ENCODE measurements around the gene C19orf25. TPM values are rescaled to one million over a fixed set of nuclear protein-coding genes. Genes with fewer than 3 reads are reported as not detected.

C19orf25 gene
- total and polyA plus RNA-seq, 9 donors = 17.5 to 23.9 (median 20.9) TPM

DNA sequence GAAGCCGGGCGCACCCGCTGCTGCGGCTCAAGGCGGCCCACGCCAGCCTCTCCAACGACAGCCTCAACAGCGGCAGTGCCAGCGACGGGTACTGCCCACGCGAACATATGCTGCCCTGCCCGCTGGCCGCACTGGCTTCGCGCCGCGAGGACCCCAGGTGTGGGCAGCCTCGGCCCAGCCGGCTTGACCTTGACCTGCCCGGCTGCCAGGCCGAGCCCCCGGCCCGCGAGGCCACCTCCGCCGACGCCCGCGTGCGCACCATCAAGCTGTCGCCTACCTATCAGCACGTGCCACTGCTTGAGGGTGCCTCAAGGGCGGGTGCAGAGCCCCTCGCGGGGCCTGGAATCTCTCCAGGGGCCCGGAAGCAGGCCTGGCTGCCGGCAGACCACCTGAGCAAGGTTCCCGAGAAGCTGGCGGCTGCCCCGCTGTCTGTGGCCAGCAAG is 13.0 kb downstream of the C19orf25 start:
- DNase-seq = no peak
- no peak overlapping the region for H3K4me3 ChIP-seq (ENCODE audit: low read length)
- peaks cover 40% of the 10 kb centered on the region for H3K4me1 ChIP-seq (ENCODE audit: control insufficient read depth, insufficient read depth, low read length)

DNA sequence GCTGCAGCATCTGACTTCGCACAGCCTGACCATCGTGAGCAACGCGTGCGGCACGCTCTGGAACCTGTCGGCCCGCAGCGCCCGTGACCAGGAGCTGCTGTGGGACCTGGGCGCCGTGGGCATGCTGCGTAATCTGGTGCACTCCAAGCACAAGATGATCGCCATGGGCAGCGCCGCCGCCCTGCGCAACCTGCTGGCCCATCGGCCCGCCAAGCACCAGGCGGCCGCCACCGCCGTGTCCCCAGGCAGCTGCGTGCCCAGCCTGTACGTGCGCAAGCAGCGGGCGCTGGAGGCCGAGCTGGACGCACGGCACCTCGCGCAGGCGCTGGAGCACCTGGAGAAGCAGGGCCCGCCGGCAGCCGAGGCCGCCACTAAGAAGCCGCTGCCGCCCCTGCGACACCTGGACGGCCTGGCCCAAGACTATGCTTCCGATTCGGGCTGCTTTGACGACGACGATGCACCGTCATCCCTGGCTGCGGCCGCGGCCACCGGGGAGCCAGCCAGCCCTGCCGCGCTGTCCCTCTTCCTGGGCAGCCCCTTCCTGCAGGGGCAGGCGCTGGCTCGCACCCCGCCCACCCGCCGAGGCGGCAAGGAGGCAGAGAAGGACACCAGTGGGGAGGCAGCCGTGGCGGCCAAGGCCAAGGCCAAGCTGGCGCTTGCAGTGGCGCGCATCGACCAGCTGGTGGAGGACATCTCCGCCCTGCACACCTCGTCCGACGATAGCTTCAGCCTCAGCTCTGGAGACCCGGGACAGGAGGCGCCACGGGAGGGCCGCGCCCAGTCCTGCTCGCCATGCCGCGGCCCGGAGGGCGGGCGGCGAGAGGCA is 13.6 kb downstream of the C19orf25 start:
- no peak overlapping the region for H3K27ac ChIP-seq (ENCODE audit: low read length)
- peaks cover 35% of the 10 kb centered on the region for H3K4me1 ChIP-seq (ENCODE audit: control insufficient read depth, insufficient read depth, low read length)
- WGBS (ENCODE audit: insufficient coverage) = 25% methylated on average over 83 of the region's 83 CpGs
- H3K9me3 ChIP-seq (replicated peaks; ENCODE audit: control insufficient read depth, low read depth, low read length) = no peaks in the 10 kb centered on the region
- H3K4me3 ChIP-seq (ENCODE audit: low read length) = no peak overlapping the region
- H3K27me3 ChIP-seq (ENCODE audit: control insufficient read depth, insufficient read depth, low read length) = peaks cover 60% of the 10 kb centered on the region
- DNase-seq = no peak
- peaks cover 1% of the 10 kb centered on the region for H3K36me3 ChIP-seq (ENCODE audit: control insufficient read depth, insufficient read depth, low read length)

More for the DNA sequence above, 13.0 kb downstream of the C19orf25 start:
- Histone ChIP-seq H3K27ac (ENCODE audit: low read length) (no peak overlapping the region), H3K9me3 (replicated peaks; ENCODE audit: control insufficient read depth, low read depth, low read length) (no peaks in the 10 kb centered on the region), H3K36me3 (ENCODE audit: control insufficient read depth, insufficient read depth, low read length) (no peaks in the 10 kb centered on the region), H3K27me3 (ENCODE audit: control insufficient read depth, insufficient read depth, low read length) (peaks cover 67% of the 10 kb centered on the region)
- 35% methylated on average over 41 of the region's 41 CpGs for WGBS (ENCODE audit: insufficient coverage)

DNA sequence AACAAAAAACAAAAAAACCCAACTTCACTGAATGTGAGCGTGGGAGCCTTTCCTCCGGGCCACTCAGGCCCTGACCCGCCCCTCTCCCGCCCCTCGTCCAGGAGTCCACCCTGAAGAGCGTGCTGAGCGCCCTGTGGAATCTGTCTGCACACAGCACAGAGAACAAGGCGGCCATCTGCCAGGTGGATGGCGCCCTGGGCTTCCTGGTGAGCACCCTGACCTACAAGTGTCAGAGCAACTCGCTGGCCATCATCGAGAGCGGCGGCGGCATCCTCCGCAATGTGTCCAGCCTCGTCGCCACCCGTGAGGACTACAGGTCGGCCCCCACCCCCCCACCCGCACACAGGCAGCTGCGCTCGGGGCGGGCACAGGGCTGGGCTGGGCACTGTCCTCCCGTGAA is 17.2 kb downstream of the C19orf25 start:
- Histone ChIP-seq H3K27ac (ENCODE audit: low read length) (no peak overlapping the region), H3K4me3 (ENCODE audit: low read length) (no peak overlapping the region), H3K27me3 (ENCODE audit: control insufficient read depth, insufficient read depth, low read length) (peaks cover 56% of the 10 kb centered on the region), H3K9me3 (replicated peaks; ENCODE audit: control insufficient read depth, low read depth, low read length) (no peaks in the 10 kb centered on the region), H3K4me1 (ENCODE audit: control insufficient read depth, insufficient read depth, low read length) (peaks cover 10% of the 10 kb centered on the region), H3K36me3 (ENCODE audit: control insufficient read depth, insufficient read depth, low read length) (peaks cover 4% of the 10 kb centered on the region)
- DNase-seq = no peak
- 78% methylated on average over 17 of the region's 24 CpGs for WGBS (ENCODE audit: insufficient coverage)

- DNase-seq = no peak
- H3K9me3 ChIP-seq (replicated peaks; ENCODE audit: control insufficient read depth, low read depth, low read length) = no peaks in the 10 kb centered on the region
- H3K27ac ChIP-seq (ENCODE audit: low read length) = no peak overlapping the region
- peaks cover 5% of the 10 kb centered on the region for H3K4me1 ChIP-seq (ENCODE audit: control insufficient read depth, insufficient read depth, low read length)
- H3K4me3 ChIP-seq (ENCODE audit: low read length) = no peak overlapping the region
- H3K27me3 ChIP-seq (ENCODE audit: control insufficient read depth, insufficient read depth, low read length) = peaks cover 56% of the 10 kb centered on the region
- H3K36me3 ChIP-seq (ENCODE audit: control insufficient read depth, insufficient read depth, low read length) = peaks cover 4% of the 10 kb centered on the region
- WGBS (ENCODE audit: insufficient coverage) = 93% methylated on average over 31 of the region's 36 CpGs
These were observed 18.7 kb downstream of the C19orf25 start for GRCh38 chr19:1460033-1460995.

GRCh38 chr19:1459479-1459878 is 19.5 kb downstream of the C19orf25 start:
- Histone ChIP-seq H3K4me3 (ENCODE audit: low read length) (no peak overlapping the region), H3K4me1 (ENCODE audit: control insufficient read depth, insufficient read depth, low read length) (peaks cover 5% of the 10 kb centered on the region), H3K27ac (ENCODE audit: low read length) (no peak overlapping the region), H3K9me3 (replicated peaks; ENCODE audit: control insufficient read depth, low read depth, low read length) (no peaks in the 10 kb centered on the region), H3K36me3 (ENCODE audit: control insufficient read depth, insufficient read depth, low read length) (peaks cover 4% of the 10 kb centered on the region), H3K27me3 (ENCODE audit: control insufficient read depth, insufficient read depth, low read length) (peaks cover 55% of the 10 kb centered on the region)
- no peak for DNase-seq
- WGBS (ENCODE audit: insufficient coverage) = 69% methylated on average over 4 of the region's 9 CpGs

GRCh38 chr19:1457892-1458291 is 21.1 kb downstream of the C19orf25 start:
- no peak overlapping the region for H3K4me3 ChIP-seq (ENCODE audit: low read length)
- DNase-seq = no peak
- WGBS (ENCODE audit: insufficient coverage) = 78% methylated on average over 14 of the region's 16 CpGs
- H3K9me3 ChIP-seq (replicated peaks; ENCODE audit: control insufficient read depth, low read depth, low read length) = no peaks in the 10 kb centered on the region
- no peak overlapping the region for H3K27ac ChIP-seq (ENCODE audit: low read length)
- H3K4me1 ChIP-seq (ENCODE audit: control insufficient read depth, insufficient read depth, low read length) = peaks cover 17% of the 10 kb centered on the region
- peaks cover 4% of the 10 kb centered on the region for H3K36me3 ChIP-seq (ENCODE audit: control insufficient read depth, insufficient read depth, low read length)
- H3K27me3 ChIP-seq (ENCODE audit: control insufficient read depth, insufficient read depth, low read length) = peaks cover 63% of the 10 kb centered on the region

- 10% methylated on average over 47 of the region's 48 CpGs for WGBS (ENCODE audit: insufficient coverage)
- DNase-seq = no peak
- peaks cover 4% of the 10 kb centered on the region for H3K36me3 ChIP-seq (ENCODE audit: control insufficient read depth, insufficient read depth, low read length)
- no peaks in the 10 kb centered on the region for H3K9me3 ChIP-seq (replicated peaks; ENCODE audit: control insufficient read depth, low read depth, low read length)
- H3K4me1 ChIP-seq (ENCODE audit: control insufficient read depth, insufficient read depth, low read length) = peaks cover 24% of the 10 kb centered on the region
- no peak overlapping the region for H3K27ac ChIP-seq (ENCODE audit: low read length)
- no peak overlapping the region for H3K4me3 ChIP-seq (ENCODE audit: low read length)
- peaks cover 70% of the 10 kb centered on the region for H3K27me3 ChIP-seq (ENCODE audit: control insufficient read depth, insufficient read depth, low read length)
These were observed 21.8 kb downstream of the C19orf25 start for GRCh38 chr19:1457031-1457739.

GRCh38 chr19:1456121-1456900 is 22.7 kb downstream of the C19orf25 start:
- no peaks in the 10 kb centered on the region for H3K9me3 ChIP-seq (replicated peaks; ENCODE audit: control insufficient read depth, low read depth, low read length)
- H3K27me3 ChIP-seq (ENCODE audit: control insufficient read depth, insufficient read depth, low read length) = peaks cover 79% of the 10 kb centered on the region
- H3K36me3 ChIP-seq (ENCODE audit: control insufficient read depth, insufficient read depth, low read length) = peaks cover 4% of the 10 kb centered on the region
- no peak overlapping the region for H3K4me3 ChIP-seq (ENCODE audit: low read length)
- DNase-seq = no peak
- peaks cover 28% of the 10 kb centered on the region for H3K4me1 ChIP-seq (ENCODE audit: control insufficient read depth, insufficient read depth, low read length)
- no peak overlapping the region for H3K27ac ChIP-seq (ENCODE audit: low read length)
- 21% methylated on average over 36 of the region's 43 CpGs for WGBS (ENCODE audit: insufficient coverage)

DNA sequence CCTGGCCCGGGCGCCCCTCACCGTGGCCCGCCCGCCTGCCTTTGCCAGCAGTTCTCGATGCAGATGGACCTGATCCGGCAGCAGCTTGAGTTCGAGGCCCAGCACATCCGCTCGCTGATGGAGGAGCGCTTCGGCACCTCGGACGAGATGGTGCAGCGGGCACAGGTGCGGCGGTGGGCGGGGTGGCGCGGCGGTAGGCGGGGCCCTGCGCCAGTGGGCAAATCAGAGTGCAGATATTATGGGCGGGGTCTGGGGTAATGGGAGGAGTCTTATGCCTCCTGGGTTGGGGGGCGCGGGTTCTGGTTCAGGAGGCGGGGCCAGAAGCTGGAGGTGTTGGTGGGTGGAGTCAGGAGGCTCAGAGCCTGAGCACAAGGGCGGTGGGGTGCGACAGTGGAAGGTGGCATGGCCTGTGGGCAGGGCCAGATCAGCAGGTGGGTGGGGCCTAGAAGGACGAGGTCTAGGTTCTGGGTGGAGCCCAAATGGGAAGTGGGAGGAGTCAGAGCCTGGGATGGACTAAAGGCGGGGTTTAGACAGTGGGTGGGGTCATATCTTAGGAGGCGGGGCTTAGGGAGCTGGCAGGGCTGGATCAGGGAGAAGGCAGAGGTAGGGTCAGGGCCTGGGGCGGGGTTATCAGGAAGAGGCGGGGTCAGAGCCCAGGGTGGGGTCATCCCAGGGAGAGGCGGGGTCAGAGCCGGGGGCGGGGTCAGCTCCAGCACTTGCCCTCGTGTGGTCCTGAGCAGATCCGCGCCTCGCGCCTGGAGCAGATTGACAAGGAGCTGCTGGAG is 23.5 kb downstream of the C19orf25 start:
- H3K4me3 ChIP-seq (ENCODE audit: low read length) = no peak overlapping the region
- H3K9me3 ChIP-seq (replicated peaks; ENCODE audit: control insufficient read depth, low read depth, low read length) = no peaks in the 10 kb centered on the region
- no peak for DNase-seq
- 3% methylated on average over 41 of the region's 42 CpGs for WGBS (ENCODE audit: insufficient coverage)
- peaks cover 28% of the 10 kb centered on the region for H3K4me1 ChIP-seq (ENCODE audit: control insufficient read depth, insufficient read depth, low read length)
- no peak overlapping the region for H3K27ac ChIP-seq (ENCODE audit: low read length)
- H3K27me3 ChIP-seq (ENCODE audit: control insufficient read depth, insufficient read depth, low read length) = peaks cover 87% of the 10 kb centered on the region
- H3K36me3 ChIP-seq (ENCODE audit: control insufficient read depth, insufficient read depth, low read length) = peaks cover 4% of the 10 kb centered on the region
